Trophoblast cell (in vitro differentiated cells and primary cell): ENCODE measurements around the gene CACNA2D2.

ENCODE experiments used
- DNase-seq, 2 donors: peaks; one replicate each; pipeline ENCODE4 v3.0.0-alpha.2; 2016
- H2AFZ ChIP-seq: 2 replicates; pipeline ENCODE4 v1.6.1; 2013; ENCODE audit warnings: low read length, moderate library complexity, mild to moderate bottlenecking; ENCODE audit not compliant: insufficient read depth, poor library complexity
- H2AK5ac ChIP-seq: 2 replicates; pipeline ENCODE4 v1.6.1; 2013; ENCODE audit warnings: mild to moderate bottlenecking, low read length
- H2BK120ac ChIP-seq: 2 replicates; pipeline ENCODE4 v1.6.1; 2013; ENCODE audit warnings: low read length, mild to moderate bottlenecking, moderate library complexity; ENCODE audit not compliant: insufficient read depth, poor library complexity
- H2BK12ac ChIP-seq: 2 replicates; pipeline ENCODE4 v1.6.1; 2013; ENCODE audit warnings: mild to moderate bottlenecking, low read length, moderate library complexity
- H2BK5ac ChIP-seq: 2 replicates; pipeline ENCODE4 v1.6.1; 2013; ENCODE audit warnings: low read length, low read depth, moderate library complexity, mild to moderate bottlenecking; ENCODE audit not compliant: poor library complexity
- H3K14ac ChIP-seq: 2 replicates; pipeline ENCODE4 v1.6.1; 2013; ENCODE audit warnings: mild to moderate bottlenecking, low read length
- H3K18ac ChIP-seq: 2 replicates; pipeline ENCODE4 v1.6.1; 2013; ENCODE audit warnings: mild to moderate bottlenecking, low read length
- H3K23ac ChIP-seq: 2 replicates; pipeline ENCODE4 v1.6.1; 2013; ENCODE audit warnings: low read length
- H3K27ac ChIP-seq: 2 replicates; pipeline ENCODE4 v1.5.1; 2013; ENCODE audit warnings: low read depth, mild to moderate bottlenecking, inconsistent platforms, low read length, moderate library complexity
- H3K27me3 ChIP-seq: 2 replicates; pipeline ENCODE4 v1.6.1; 2013; ENCODE audit warnings: inconsistent platforms, mild to moderate bottlenecking, low read length, moderate library complexity; ENCODE audit not compliant: insufficient read depth
- H3K36me3 ChIP-seq, 2 experiments: 1 replicate in 1 of 2; 2 replicates in 1 of 2; pipeline ENCODE4 v1.6.1; 2013; ENCODE audit warnings: low read length in 2 of 2, mild to moderate bottlenecking in 2 of 2, moderate library complexity in 1 of 2; ENCODE audit not compliant: insufficient read depth in 2 of 2, control insufficient read depth in 1 of 2
- H3K4ac ChIP-seq: 2 replicates; pipeline ENCODE4 v1.6.1; 2013; ENCODE audit warnings: low read depth, mild to moderate bottlenecking, low read length, moderate library complexity
- H3K4me1 ChIP-seq, 2 experiments: 1 replicate in 1 of 2; 2 replicates in 1 of 2; pipeline ENCODE4 v1.6.1; 2013; ENCODE audit warnings: low read length in 2 of 2, mild to moderate bottlenecking in 2 of 2, moderate library complexity in 1 of 2; ENCODE audit not compliant: insufficient read depth in 2 of 2, control insufficient read depth in 1 of 2
- H3K4me2 ChIP-seq: 2 replicates; pipeline ENCODE4 v1.6.1; 2013; ENCODE audit warnings: inconsistent platforms, mild to moderate bottlenecking, low read length, moderate library complexity
- H3K4me3 ChIP-seq: 2 replicates; pipeline ENCODE4 v1.5.1; 2013; ENCODE audit warnings: mild to moderate bottlenecking, low read depth, low read length, inconsistent platforms
- H3K79me1 ChIP-seq: one replicate; pipeline ENCODE4 v1.6.1; 2013; ENCODE audit warnings: low read length
- H3K79me2 ChIP-seq: 2 replicates; pipeline ENCODE4 v1.6.1; 2013; ENCODE audit warnings: low read length, mild to moderate bottlenecking; ENCODE audit not compliant: control insufficient read depth, insufficient read depth, poor library complexity
- H3K9ac ChIP-seq: 2 replicates; pipeline ENCODE4 v1.6.1; 2013; ENCODE audit warnings: mild to moderate bottlenecking, low read length
- H3K9me3 ChIP-seq: 2 replicates; pipeline ENCODE4 v1.6.1; 2013; ENCODE audit warnings: low read depth, mild to moderate bottlenecking, control low read depth, inconsistent platforms, low read length; ENCODE audit not compliant: insufficient read depth
- H4K12ac ChIP-seq: 2 replicates; pipeline ENCODE4 v1.6.1; 2013; ENCODE audit warnings: low read depth, mild to moderate bottlenecking, low read length, moderate library complexity
- H4K8ac ChIP-seq: 2 replicates; pipeline ENCODE4 v1.6.1; 2013; ENCODE audit warnings: low read depth, mild to moderate bottlenecking, low read length, moderate library complexity
- H4K91ac ChIP-seq: one replicate; pipeline ENCODE4 v1.6.1; 2013; ENCODE audit warnings: low read depth, mild to moderate bottlenecking, low read length, moderate library complexity
- WGBS: extraction: QIAGEN DNeasy Blood & Tissue Kit; methylation state at CpG from one replicate; pipeline ENCODE4 v1.1.7; 2013; ENCODE audit warnings: missing lambda C conversion rate; ENCODE audit not compliant: insufficient read length, insufficient coverage; ENCODE audit errors: extremely low coverage; 5-methylcytosine and 5-hydroxymethylcytosine counted together

CACNA2D2 gene

GRCh38 chr3:50347187-50347813, 156.1 kb downstream of the CACNA2D2 start:
- H2BK12ac ChIP-seq = no peak overlapping the region
- H3K79me2 ChIP-seq = peaks cover 2% of the 10 kb centered on the region
- H2AK5ac ChIP-seq = no peak overlapping the region
- H3K36me3 ChIP-seq = peaks cover 12 to 13% of the 10 kb centered on the region in 2 experiments
- H3K4me1 ChIP-seq = peaks cover 17 to 26% of the 10 kb centered on the region in 2 experiments
- no peak overlapping the region for H2BK120ac ChIP-seq
- H3K9me3 ChIP-seq = peaks cover 2% of the 10 kb centered on the region
- no peak overlapping the region for H2AFZ ChIP-seq
- H3K79me1 ChIP-seq = peaks cover 5% of the 10 kb centered on the region
- H4K8ac ChIP-seq = no peak overlapping the region
- H4K12ac ChIP-seq = no peak overlapping the region
- H3K23ac ChIP-seq = no peak overlapping the region
- no peak overlapping the region for H2BK5ac ChIP-seq
- no peak overlapping the region for H3K9ac ChIP-seq
- no peak overlapping the region for H3K27ac ChIP-seq
- DNase-seq = peak; percentile 36 to 70
- H3K4me3 ChIP-seq = no peak overlapping the region
- no peak overlapping the region for H4K91ac ChIP-seq
- H3K4me2 ChIP-seq = no peak overlapping the region
- H3K18ac ChIP-seq = no peak overlapping the region
- no peak overlapping the region for H3K14ac ChIP-seq
- no peak overlapping the region for H3K4ac ChIP-seq
- peaks cover 4% of the 10 kb centered on the region for H3K27me3 ChIP-seq
- WGBS = no CpG with 5 or more reads among the region's 14 CpGs

GRCh38 chr3:50345586-50346234, 157.7 kb downstream of the CACNA2D2 start, which contains the start of gene ZMYND10:
Gene ZMYND10 (minus strand): TSS chr3:50345732. CDS start chr3:50345579, 153 bp downstream.
- H3K79me2 ChIP-seq = peaks cover 2% of the 10 kb centered on the region
- no peak within 1 kb of the TSS for H3K27ac ChIP-seq

DNA sequence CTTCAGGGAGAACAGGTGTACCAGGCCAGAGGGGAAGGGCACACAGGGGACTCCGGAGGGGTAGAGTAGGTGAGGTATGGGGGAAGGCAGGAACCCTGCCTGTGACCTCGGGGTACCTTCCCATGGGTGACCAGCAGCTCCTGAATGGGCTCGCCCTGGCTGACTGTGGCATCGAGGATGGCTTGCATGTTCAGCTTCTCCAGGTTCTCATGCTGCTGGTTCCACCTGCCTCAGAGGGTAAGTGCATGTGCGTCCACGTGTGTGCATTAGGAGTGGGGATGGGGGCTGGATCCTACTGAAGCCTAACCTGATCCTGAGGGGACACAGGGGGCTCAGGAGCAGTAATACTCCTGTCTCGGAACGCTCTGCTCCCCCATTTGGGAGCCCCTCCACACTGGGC, 158.4 kb downstream of the CACNA2D2 start:
- H2BK120ac ChIP-seq = no peak overlapping the region
- DNase-seq = no peak
- peaks cover 12 to 13% of the 10 kb centered on the region in 2 experiments for H3K36me3 ChIP-seq
- H3K9me3 ChIP-seq = peaks cover 9% of the 10 kb centered on the region
- no peak overlapping the region for H3K18ac ChIP-seq
- no CpG with 5 or more reads among the region's 8 CpGs for whole genome bisulfite sequencing
- no peak overlapping the region for H4K8ac ChIP-seq
- H3K4me3 ChIP-seq = no peak overlapping the region
- H3K14ac ChIP-seq = no peak overlapping the region
- peaks cover 18 to 22% of the 10 kb centered on the region in 2 experiments for H3K4me1 ChIP-seq
- H2BK5ac ChIP-seq = no peak overlapping the region
- no peaks in the 10 kb centered on the region for H3K79me1 ChIP-seq
- H3K23ac ChIP-seq = no peak overlapping the region
- peak overlapping the region; percentile 11 for H3K9ac ChIP-seq
- H2BK12ac ChIP-seq = no peak overlapping the region
- no peak overlapping the region for H3K27ac ChIP-seq
- no peak overlapping the region for H3K4ac ChIP-seq
- H3K27me3 ChIP-seq = peaks cover 21% of the 10 kb centered on the region
- no peak overlapping the region for H4K91ac ChIP-seq
- H4K12ac ChIP-seq = no peak overlapping the region
- H2AK5ac ChIP-seq = no peak overlapping the region
- no peak overlapping the region for H2AFZ ChIP-seq
- no peaks in the 10 kb centered on the region for H3K79me2 ChIP-seq
- peak overlapping the region; percentile 82 for H3K4me2 ChIP-seq

More at GRCh38 chr3:50345586-50346234, 157.7 kb downstream of the CACNA2D2 start, which contains the start of gene ZMYND10:
- Histone ChIP-seq H3K4me1 (peaks cover 17 to 22% of the 10 kb centered on the region in 2 experiments), H2BK5ac (no peak within 1 kb of the TSS), H2AFZ (peak within 1 kb of the TSS; percentile 28), H3K79me1 (peaks cover 3% of the 10 kb centered on the region), H3K9ac (peak within 1 kb of the TSS; percentile 66), H3K27me3 (peaks cover 14% of the 10 kb centered on the region), H4K12ac (no peak within 1 kb of the TSS), H2AK5ac (no peak within 1 kb of the TSS), H3K23ac (no peak within 1 kb of the TSS), H4K8ac (peak within 1 kb of the TSS; percentile 11), H3K14ac (peak within 1 kb of the TSS; percentile 26), H2BK120ac (no peak within 1 kb of the TSS), H3K4ac (no peak within 1 kb of the TSS), H3K36me3 (peaks cover 12 to 13% of the 10 kb centered on the region in 2 experiments), H3K9me3 (peaks cover 4% of the 10 kb centered on the region), H3K4me3 (peak within 1 kb of the TSS; percentile 56), H2BK12ac (no peak within 1 kb of the TSS), H3K18ac (no peak within 1 kb of the TSS), H4K91ac (no peak within 1 kb of the TSS), H3K4me2 (peak within 1 kb of the TSS; percentile 82)
- no CpG with 5 or more reads among the region's 45 CpGs for WGBS
- DNase-seq = peak; percentile 82 to 88

GRCh38 chr3:50342813-50343633, 160.4 kb downstream of the CACNA2D2 start:
- no peak overlapping the region for H3K4me2 ChIP-seq
- H3K36me3 ChIP-seq = peaks cover 3 to 4% of the 10 kb centered on the region in 2 experiments
- no peak overlapping the region for H2AK5ac ChIP-seq
- H3K4ac ChIP-seq = no peak overlapping the region
- H3K4me1 ChIP-seq = peaks cover 14 to 17% of the 10 kb centered on the region in 2 experiments
- no peak overlapping the region for H4K12ac ChIP-seq
- no peak overlapping the region for H2BK5ac ChIP-seq
- no peaks in the 10 kb centered on the region for H3K79me2 ChIP-seq
- no peaks in the 10 kb centered on the region for H3K79me1 ChIP-seq
- no peak overlapping the region for H3K23ac ChIP-seq
- no peak overlapping the region for H3K4me3 ChIP-seq
- H4K8ac ChIP-seq = no peak overlapping the region
- H2AFZ ChIP-seq = no peak overlapping the region
- H3K27ac ChIP-seq = no peak overlapping the region
- H3K18ac ChIP-seq = no peak overlapping the region
- H3K9me3 ChIP-seq = peaks cover 7% of the 10 kb centered on the region
- H3K27me3 ChIP-seq = peaks cover 31% of the 10 kb centered on the region
- DNase-seq = peak in 1 of 2 donors; percentile 25
- no peak overlapping the region for H2BK120ac ChIP-seq
- no peak overlapping the region for H4K91ac ChIP-seq
- no peak overlapping the region for H3K14ac ChIP-seq
- WGBS = no CpG with 5 or more reads among the region's 13 CpGs
- H2BK12ac ChIP-seq = no peak overlapping the region
- H3K9ac ChIP-seq = no peak overlapping the region
